Measurements from ENCODE around the gene MICAL2. TPM values are rescaled to one million over a fixed set of nuclear protein-coding genes. Genes with fewer than 3 reads are reported as not detected.

Gene MICAL2
- total RNA-seq, 2 donors from 2014 or later, result 194 TPM

DNA sequence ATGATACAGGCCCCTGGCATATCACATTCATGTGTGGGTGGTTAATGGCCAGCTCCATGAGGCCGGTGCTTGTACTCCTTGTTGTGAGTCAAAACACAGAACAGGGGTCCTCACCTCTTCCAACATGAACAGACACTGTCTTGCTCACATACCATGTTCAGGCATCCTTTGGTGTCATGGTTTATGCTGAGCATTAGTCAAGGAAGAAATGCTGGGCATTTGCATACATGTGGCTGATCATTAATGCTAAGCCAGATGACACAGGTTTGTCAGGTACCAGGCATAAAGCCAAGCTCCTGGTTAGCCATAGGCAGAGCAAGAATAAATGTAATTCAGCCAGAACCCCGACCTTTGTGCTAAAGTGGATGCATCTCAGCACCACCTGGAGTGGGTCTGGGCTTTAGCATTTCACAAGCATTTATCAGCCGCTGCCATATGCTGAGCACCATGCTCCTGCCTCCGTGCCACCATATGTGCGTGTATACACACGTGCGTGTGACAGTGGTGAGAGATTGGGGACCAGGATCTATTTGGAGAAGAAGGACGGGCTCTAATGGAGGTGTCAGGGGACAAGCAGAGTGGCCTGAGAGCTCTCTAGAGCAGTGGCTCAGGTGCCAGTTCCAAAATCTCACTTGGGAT, 55.0 kb downstream of the MICAL2 start:
- Histone ChIP-seq H3K27ac (peak overlapping the region; percentile 85), H3K9me3 (no peaks in the 10 kb centered on the region), H3K27me3 (no peaks in the 10 kb centered on the region), H3K4me3 (no peak overlapping the region), H3K9ac (ENCODE audit: low read depth in 2 of 2, low read length in 2 of 2) (peak overlapping the region in 1 of 2 donors; percentile 80), H3K4me1 (peaks cover 44% of the 10 kb centered on the region), H3K36me3 (no peaks in the 10 kb centered on the region)
- TF ChIP-seq CTCF (IDR thresholded peaks at IDR 0.05), result no peak
- intact Hi-C loops (cut with DNase I), result no loop called here
- DNase-seq, result no peak

GRCh38 chr11:12166299-12167060, 56.1 kb downstream of the MICAL2 start:
- H3K27ac ChIP-seq, result peak overlapping the region; percentile 85
- H3K9me3 ChIP-seq, result no peaks in the 10 kb centered on the region
- no peak overlapping the region for H3K4me3 ChIP-seq
- no peak for TF ChIP-seq CTCF (IDR thresholded peaks at IDR 0.05)
- DNase-seq, result no peak
- H3K4me1 ChIP-seq, result peaks cover 42% of the 10 kb centered on the region
- peak overlapping the region in 1 of 2 donors; percentile 80 for H3K9ac ChIP-seq (ENCODE audit: low read depth in 2 of 2, low read length in 2 of 2)
- H3K36me3 ChIP-seq, result no peaks in the 10 kb centered on the region
- no peaks in the 10 kb centered on the region for H3K27me3 ChIP-seq
- intact Hi-C loops (cut with DNase I), result no loop called here

- Histone ChIP-seq H3K9me3 (no peaks in the 10 kb centered on the region), H3K4me3 (no peak overlapping the region), H3K27ac (peak overlapping the region; percentile 85), H3K27me3 (no peaks in the 10 kb centered on the region), H3K36me3 (no peaks in the 10 kb centered on the region), H3K4me1 (peaks cover 42% of the 10 kb centered on the region), H3K9ac (ENCODE audit: low read depth in 2 of 2, low read length in 2 of 2) (peak overlapping the region in 1 of 2 donors; percentile 80)
- DNase-seq, result peak; percentile 74
- TF ChIP-seq CTCF (IDR thresholded peaks at IDR 0.05), result no peak
- intact Hi-C loops (cut with DNase I), result no loop called here
Observed at GRCh38 chr11:12167061-12168000, 56.9 kb downstream of the MICAL2 start.

DNA sequence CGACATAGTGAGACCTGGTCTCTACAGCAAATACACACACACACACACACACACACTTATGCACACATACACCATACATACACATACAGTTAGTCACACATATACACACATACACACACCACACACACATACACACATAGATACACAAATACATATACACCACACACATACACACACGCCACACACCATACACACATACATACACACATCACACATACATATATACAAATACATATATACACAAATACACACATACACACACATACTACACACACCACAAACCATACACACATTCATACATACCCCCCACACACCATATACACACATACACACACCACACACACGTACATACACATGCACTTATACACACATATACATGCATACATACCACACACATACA, 57.7 kb downstream of the MICAL2 start:
- DNase-seq, result no peak
- no peak overlapping the region for H3K4me3 ChIP-seq
- H3K27ac ChIP-seq, result peak overlapping the region; percentile 85
- H3K9me3 ChIP-seq, result no peaks in the 10 kb centered on the region
- no peak for TF ChIP-seq CTCF (IDR thresholded peaks at IDR 0.05)
- peaks cover 38% of the 10 kb centered on the region for H3K4me1 ChIP-seq
- no peak overlapping the region for H3K9ac ChIP-seq (ENCODE audit: low read depth in 2 of 2, low read length in 2 of 2)
- no peaks in the 10 kb centered on the region for H3K36me3 ChIP-seq
- no peaks in the 10 kb centered on the region for H3K27me3 ChIP-seq
- intact Hi-C loops (cut with DNase I), result no loop called here

- no peak overlapping the region for H3K4me3 ChIP-seq
- intact Hi-C loops (cut with DNase I), result no loop called here
- no peak for DNase-seq
- H3K9me3 ChIP-seq, result no peaks in the 10 kb centered on the region
- H3K27ac ChIP-seq, result peak overlapping the region; percentile 63
- peak overlapping the region in 1 of 2 donors; percentile 30 for H3K9ac ChIP-seq (ENCODE audit: low read depth in 2 of 2, low read length in 2 of 2)
- H3K27me3 ChIP-seq, result no peaks in the 10 kb centered on the region
- H3K4me1 ChIP-seq, result peaks cover 24% of the 10 kb centered on the region
- no peaks in the 10 kb centered on the region for H3K36me3 ChIP-seq
- no peak for TF ChIP-seq CTCF (IDR thresholded peaks at IDR 0.05)
Observed at GRCh38 chr11:12169822-12170221, 59.4 kb downstream of the MICAL2 start.
